Nephron progenitor cell (in vitro differentiated cells): Measurements from ENCODE around the gene SYT13.

Experiments
- DNase-seq: peaks from one replicate; pipeline ENCODE4 v3.0.0; 2021
- H3K27ac Mint-ChIP-seq: 2 replicates; pipeline ENCODE4 v1.8.0; 2021; ENCODE audit warnings: mild to moderate bottlenecking, moderate library complexity, mixed read lengths
- H3K27me3 Mint-ChIP-seq: 2 replicates; pipeline ENCODE4 v1.8.0; 2021; ENCODE audit warnings: mild to moderate bottlenecking, low read depth, mixed read lengths; ENCODE audit not compliant: poor library complexity
- H3K36me3 Mint-ChIP-seq: 2 replicates; pipeline ENCODE4 v1.8.0; 2021; ENCODE audit warnings: low read depth, mixed read lengths
- H3K4me1 Mint-ChIP-seq: 2 replicates; pipeline ENCODE4 v1.8.0; 2021; ENCODE audit warnings: mixed read lengths
- H3K4me3 Mint-ChIP-seq: 2 replicates; pipeline ENCODE4 v1.8.0; 2021; ENCODE audit warnings: mild to moderate bottlenecking, moderate library complexity, mixed read lengths
- H3K9me3 Mint-ChIP-seq: 2 replicates; pipeline ENCODE4 v1.8.0; 2021; ENCODE audit warnings: mild to moderate bottlenecking, moderate library complexity, mixed read lengths
- CTCF ChIP-seq: fragments of 200-600 bp; sonication (generic); IDR thresholded peaks from 2 replicates; pipeline ENCODE4 v1.5.0; 2021; ENCODE audit warnings: antibody characterized with exemption

SYT13 gene

GRCh38 chr11:45211732-45212131, 74.4 kb downstream of the SYT13 start:
- H3K27me3 Mint-ChIP-seq: peaks cover 6% of the 10 kb centered on the region
- no peaks in the 10 kb centered on the region for H3K9me3 Mint-ChIP-seq
- peaks cover 49% of the 10 kb centered on the region for H3K4me1 Mint-ChIP-seq
- DNase-seq: no peak
- H3K27ac Mint-ChIP-seq: no peak overlapping the region
- peaks cover 12% of the 10 kb centered on the region for H3K36me3 Mint-ChIP-seq
- no peak for TF ChIP-seq CTCF
- no peak overlapping the region for H3K4me3 Mint-ChIP-seq

DNA sequence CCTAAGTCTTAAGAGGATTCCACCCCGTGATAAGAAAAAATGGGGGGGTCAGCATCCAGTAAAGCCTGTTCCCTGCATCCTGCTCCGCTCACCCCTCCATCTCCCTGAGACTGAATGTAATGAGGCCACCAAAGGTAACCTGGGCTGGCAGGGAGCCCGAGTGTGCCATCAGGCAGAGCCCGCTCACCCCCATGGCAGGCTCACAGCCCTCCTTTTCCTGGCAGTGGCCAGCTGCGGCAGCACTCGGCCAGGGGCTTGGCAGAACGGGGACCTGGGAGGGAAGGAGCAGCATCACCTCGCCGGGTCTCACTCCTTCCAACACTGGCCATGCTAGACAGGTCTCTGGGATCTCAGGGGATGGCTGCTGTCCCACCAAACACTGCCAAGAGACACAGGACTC, 75.3 kb downstream of the SYT13 start:
- peaks cover 12% of the 10 kb centered on the region for H3K36me3 Mint-ChIP-seq
- no peaks in the 10 kb centered on the region for H3K9me3 Mint-ChIP-seq
- H3K27ac Mint-ChIP-seq: no peak overlapping the region
- peaks cover 6% of the 10 kb centered on the region for H3K27me3 Mint-ChIP-seq
- H3K4me1 Mint-ChIP-seq: peaks cover 50% of the 10 kb centered on the region
- no peak for DNase-seq
- TF ChIP-seq CTCF: no peak
- H3K4me3 Mint-ChIP-seq: no peak overlapping the region

DNA sequence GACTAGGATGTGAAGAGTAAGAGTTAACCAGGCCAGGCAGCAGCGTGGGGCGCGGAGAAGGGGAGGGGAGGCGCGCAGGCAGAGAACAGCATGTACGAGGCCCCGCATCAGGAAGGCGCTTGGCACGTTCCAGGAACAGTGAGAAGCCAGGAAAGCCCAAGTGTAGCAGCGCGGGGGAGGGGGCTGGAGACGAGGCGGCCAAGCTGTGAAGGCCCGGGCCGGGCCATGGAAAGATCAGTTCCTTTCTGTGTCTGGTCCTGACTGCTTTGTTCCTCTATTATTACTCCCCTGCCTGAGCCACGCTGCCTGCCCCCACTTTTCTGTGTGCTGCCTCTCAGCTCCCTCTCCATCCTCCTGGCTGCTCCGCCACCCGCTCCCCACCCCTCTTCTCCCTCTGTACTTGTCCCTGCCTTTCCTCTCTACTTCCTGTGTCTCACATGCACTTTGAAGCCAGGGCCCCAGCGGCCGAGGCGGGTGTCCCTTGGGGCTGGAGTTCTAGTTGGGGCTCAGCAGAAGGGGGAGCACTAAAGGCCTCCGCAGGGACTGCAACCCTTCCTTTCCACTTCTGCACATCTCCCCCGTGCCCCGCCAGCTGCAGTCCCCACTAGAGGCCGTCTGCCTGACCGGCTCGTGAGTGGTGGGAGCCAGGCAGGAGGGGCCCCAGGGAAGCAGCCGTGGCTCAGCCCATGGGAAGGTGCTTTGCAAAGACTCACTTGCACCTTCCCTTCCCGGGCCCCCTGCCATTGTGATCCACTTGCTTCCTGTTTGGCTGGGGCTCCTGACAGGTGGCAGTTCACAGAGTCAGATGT, 76.0 kb downstream of the SYT13 start:
- Mint-ChIP-seq H3K27me3 (peaks cover 6% of the 10 kb centered on the region), H3K4me1 (peaks cover 58% of the 10 kb centered on the region), H3K4me3 (peak overlapping the region; percentile 34), H3K9me3 (no peaks in the 10 kb centered on the region), H3K36me3 (peaks cover 17% of the 10 kb centered on the region), H3K27ac (peak overlapping the region; percentile 39)
- DNase-seq: peak; percentile 69
- TF ChIP-seq CTCF: no peak

- peaks cover 6% of the 10 kb centered on the region for H3K27me3 Mint-ChIP-seq
- H3K27ac Mint-ChIP-seq: peak overlapping the region; percentile 39
- peaks cover 58% of the 10 kb centered on the region for H3K4me1 Mint-ChIP-seq
- peaks cover 17% of the 10 kb centered on the region for H3K36me3 Mint-ChIP-seq
- no peaks in the 10 kb centered on the region for H3K9me3 Mint-ChIP-seq
- TF ChIP-seq CTCF: no peak
- peak overlapping the region; percentile 15 for H3K4me3 Mint-ChIP-seq
- no peak for DNase-seq
Observed at GRCh38 chr11:45209000-45209879, 76.9 kb downstream of the SYT13 start.

- Mint-ChIP-seq H3K4me1 (peaks cover 52% of the 10 kb centered on the region), H3K27ac (no peak overlapping the region), H3K27me3 (peaks cover 6% of the 10 kb centered on the region), H3K4me3 (no peak overlapping the region), H3K36me3 (peaks cover 22% of the 10 kb centered on the region), H3K9me3 (peaks cover 2% of the 10 kb centered on the region)
- TF ChIP-seq CTCF: no peak
- DNase-seq: no peak
Observed at GRCh38 chr11:45208135-45208534, 78.0 kb downstream of the SYT13 start.
